Measurements from ENCODE around the gene TAF4. TPM values are rescaled to one million over a fixed set of nuclear protein-coding genes. Genes with fewer than 3 reads are reported as not detected.
A peak's percentile ranks its signal among the peaks of the same experiment; 100 is the strongest.

The TAF4 gene
- total RNA-seq, 1 experiment from 2014 or later, result 94.9 TPM

DNA sequence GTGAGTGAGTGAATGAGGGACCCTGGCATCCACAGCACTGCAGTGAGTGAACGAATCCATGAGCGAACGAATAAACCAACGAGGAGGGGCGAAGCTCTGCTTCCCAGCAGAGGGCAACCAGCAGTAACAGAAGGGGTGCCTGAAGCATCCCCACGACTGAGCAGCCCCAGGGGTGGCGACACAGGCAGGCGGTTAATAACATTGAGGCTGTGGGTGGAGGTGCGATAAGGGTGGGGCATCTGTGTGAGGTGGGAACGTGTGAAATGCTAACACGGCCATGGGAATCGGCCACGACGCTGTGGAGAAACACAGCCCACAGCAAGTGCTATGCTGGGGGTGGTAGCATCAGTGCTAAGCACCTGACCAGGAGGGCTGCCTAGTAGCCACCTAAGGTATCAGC, 75.9 kb downstream of the TAF4 start:
- peak overlapping the region; percentile 20 for H3K27ac Mint-ChIP-seq (ENCODE audit: unreplicated experiment)
- no peaks in the 10 kb centered on the region for H3K27me3 Mint-ChIP-seq (ENCODE audit: insufficient read depth, unreplicated experiment)
- H3K4me1 Mint-ChIP-seq (ENCODE audit: low read depth, unreplicated experiment), result no peaks in the 10 kb centered on the region
- H3K9me3 ChIP-seq, result peaks cover 17% of the 10 kb centered on the region
- CTCF ChIA-PET, result no interaction called here
- H3K4me3 ChIP-seq (ENCODE audit: low read depth, low read length), result no peak overlapping the region
- H3K27me3 ChIP-seq (replicated peaks; ENCODE audit: control insufficient read depth, insufficient read depth, low read length), result no peaks in the 10 kb centered on the region
- BruUV-seq (replicated peaks), result no TSS peak
- no peaks in the 10 kb centered on the region for H3K4me1 ChIP-seq
- H3K36me3 ChIP-seq (ENCODE audit: control insufficient read depth, insufficient read depth, low read length), result peaks cover 33% of the 10 kb centered on the region
- no peak overlapping the region for H3K4me3 Mint-ChIP-seq (ENCODE audit: unreplicated experiment)
- TF ChIP-seq CTCF (IDR thresholded peaks at IDR 0.05; ENCODE audit: insufficient read depth in 1 of 2, low read depth in 1 of 2, low read length in 1 of 2, severe bottlenecking in 1 of 2, unreplicated experiment in 1 of 2), result no peak
- POLR2A ChIA-PET, result no interaction called here
- intact Hi-C loops (cut with micrococcal nuclease; ENCODE audit: unreplicated experiment), result no loop called here
- peaks cover 90% of the 10 kb centered on the region for H3K36me3 Mint-ChIP-seq (ENCODE audit: insufficient read depth, unreplicated experiment)
- no peak for DNase-seq
- H3K9me3 Mint-ChIP-seq (ENCODE audit: unreplicated experiment), result peaks cover 43% of the 10 kb centered on the region

DNA sequence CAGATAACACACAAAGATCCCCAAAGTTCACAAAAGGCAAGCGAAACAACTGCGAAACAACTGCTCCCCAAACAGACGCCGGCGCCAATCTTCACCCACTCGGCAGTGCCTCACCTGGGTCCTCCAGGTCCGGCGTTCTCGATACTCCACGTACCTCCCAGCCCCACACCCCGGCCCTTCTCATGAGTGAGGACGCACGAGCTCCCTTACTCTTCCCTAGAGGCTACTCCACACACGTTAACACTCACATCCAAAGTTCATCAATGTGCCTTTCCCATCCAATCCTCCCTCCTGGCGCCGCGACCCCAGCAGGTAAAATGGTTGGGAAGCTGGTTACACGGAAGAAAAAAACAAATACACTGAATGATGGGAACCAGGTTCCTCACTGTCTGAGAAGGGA, 77.0 kb downstream of the TAF4 start:
- peaks cover 90% of the 10 kb centered on the region for H3K36me3 Mint-ChIP-seq (ENCODE audit: insufficient read depth, unreplicated experiment)
- H3K4me3 Mint-ChIP-seq (ENCODE audit: unreplicated experiment), result no peak overlapping the region
- no peak overlapping the region for H3K4me3 ChIP-seq (ENCODE audit: low read depth, low read length)
- intact Hi-C loops (cut with micrococcal nuclease; ENCODE audit: unreplicated experiment), result no loop called here
- peaks cover 17% of the 10 kb centered on the region for H3K9me3 ChIP-seq
- peaks cover 33% of the 10 kb centered on the region for H3K9me3 Mint-ChIP-seq (ENCODE audit: unreplicated experiment)
- BruUV-seq (replicated peaks), result no TSS peak
- H3K4me1 Mint-ChIP-seq (ENCODE audit: low read depth, unreplicated experiment), result no peaks in the 10 kb centered on the region
- peaks cover 35% of the 10 kb centered on the region for H3K36me3 ChIP-seq (ENCODE audit: control insufficient read depth, insufficient read depth, low read length)
- no peaks in the 10 kb centered on the region for H3K27me3 Mint-ChIP-seq (ENCODE audit: insufficient read depth, unreplicated experiment)
- ChIA-PET POLR2A (no interaction called here), CTCF (no interaction called here)
- DNase-seq, result no peak
- no peaks in the 10 kb centered on the region for H3K4me1 ChIP-seq
- no peak overlapping the region for H3K27ac Mint-ChIP-seq (ENCODE audit: unreplicated experiment)
- TF ChIP-seq CTCF (IDR thresholded peaks at IDR 0.05; ENCODE audit: insufficient read depth in 1 of 2, low read depth in 1 of 2, low read length in 1 of 2, severe bottlenecking in 1 of 2, unreplicated experiment in 1 of 2), result no peak
- H3K27me3 ChIP-seq (replicated peaks; ENCODE audit: control insufficient read depth, insufficient read depth, low read length), result no peaks in the 10 kb centered on the region

- TF ChIP-seq CTCF (IDR thresholded peaks at IDR 0.05; ENCODE audit: insufficient read depth in 1 of 2, low read depth in 1 of 2, low read length in 1 of 2, severe bottlenecking in 1 of 2, unreplicated experiment in 1 of 2), result no peak
- peaks cover 16% of the 10 kb centered on the region for H3K9me3 Mint-ChIP-seq (ENCODE audit: unreplicated experiment)
- intact Hi-C loops (cut with micrococcal nuclease; ENCODE audit: unreplicated experiment), result no loop called here
- Histone ChIP-seq H3K27me3 (replicated peaks; ENCODE audit: control insufficient read depth, insufficient read depth, low read length) (no peaks in the 10 kb centered on the region), H3K36me3 (ENCODE audit: control insufficient read depth, insufficient read depth, low read length) (peaks cover 25% of the 10 kb centered on the region), H3K9me3 (peaks cover 6% of the 10 kb centered on the region), H3K4me1 (no peaks in the 10 kb centered on the region), H3K4me3 (ENCODE audit: low read depth, low read length) (no peak overlapping the region)
- no peak overlapping the region for H3K27ac Mint-ChIP-seq (ENCODE audit: unreplicated experiment)
- H3K4me1 Mint-ChIP-seq (ENCODE audit: low read depth, unreplicated experiment), result no peaks in the 10 kb centered on the region
- peaks cover 89% of the 10 kb centered on the region for H3K36me3 Mint-ChIP-seq (ENCODE audit: insufficient read depth, unreplicated experiment)
- no peaks in the 10 kb centered on the region for H3K27me3 Mint-ChIP-seq (ENCODE audit: insufficient read depth, unreplicated experiment)
- POLR2A ChIA-PET, result no interaction called here
- CTCF ChIA-PET, result no interaction called here
- DNase-seq, result no peak
- no peak overlapping the region for H3K4me3 Mint-ChIP-seq (ENCODE audit: unreplicated experiment)
- no TSS peak for BruUV-seq (replicated peaks)
These were observed 78.8 kb downstream of the TAF4 start for GRCh38 chr20:61986762-61987321.
